IPS-NIHi7 (cell line): ENCODE results near the gene NKRF.

Experiments used
- DNase-seq: peaks from one replicate; pipeline ENCODE4 v3.0.0; 2012; ENCODE audit warnings: mixed read lengths; ENCODE audit errors: extremely low spot score

Gene NKRF

DNA sequence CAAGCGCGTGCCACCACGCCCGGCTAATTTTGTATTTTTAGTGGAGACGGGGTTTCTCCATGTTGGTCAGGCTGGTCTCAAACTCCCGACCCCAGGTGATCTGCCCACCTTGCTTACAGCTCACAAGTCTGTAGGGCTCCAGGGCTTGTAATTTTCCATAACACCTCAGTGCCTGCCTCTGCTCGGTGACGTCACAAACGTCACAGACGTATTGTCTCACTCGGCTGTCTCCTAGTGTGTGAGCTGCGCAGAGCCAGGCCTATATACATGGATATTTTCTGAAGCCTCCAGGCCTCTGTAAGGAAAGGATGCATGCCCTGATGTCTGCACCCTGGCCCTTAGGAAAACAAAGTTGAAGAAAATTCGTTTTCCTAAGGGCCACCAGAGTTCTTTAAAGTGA lies 8.6 kb upstream of the NKRF start:
- DNase-seq, result no peak

DNA sequence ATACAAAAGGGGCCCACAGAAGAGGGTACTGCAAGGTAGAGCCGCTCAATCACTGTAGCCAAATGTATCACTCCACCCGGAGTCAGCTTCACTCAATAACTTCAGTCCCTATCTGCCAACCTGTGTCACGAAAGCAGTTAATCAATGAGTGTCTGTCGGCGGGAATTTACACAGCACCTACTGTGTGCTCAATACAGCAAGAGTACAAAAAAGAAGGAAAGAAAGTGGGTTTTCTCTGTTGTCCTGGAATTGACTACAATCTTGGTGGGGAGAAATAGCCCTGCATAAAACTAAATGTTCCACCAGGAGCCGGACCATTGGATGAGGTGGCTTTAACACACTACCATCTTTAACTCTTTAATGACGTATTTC lies 780 bp upstream of the NKRF start:
- DNase-seq, result no peak

DNA sequence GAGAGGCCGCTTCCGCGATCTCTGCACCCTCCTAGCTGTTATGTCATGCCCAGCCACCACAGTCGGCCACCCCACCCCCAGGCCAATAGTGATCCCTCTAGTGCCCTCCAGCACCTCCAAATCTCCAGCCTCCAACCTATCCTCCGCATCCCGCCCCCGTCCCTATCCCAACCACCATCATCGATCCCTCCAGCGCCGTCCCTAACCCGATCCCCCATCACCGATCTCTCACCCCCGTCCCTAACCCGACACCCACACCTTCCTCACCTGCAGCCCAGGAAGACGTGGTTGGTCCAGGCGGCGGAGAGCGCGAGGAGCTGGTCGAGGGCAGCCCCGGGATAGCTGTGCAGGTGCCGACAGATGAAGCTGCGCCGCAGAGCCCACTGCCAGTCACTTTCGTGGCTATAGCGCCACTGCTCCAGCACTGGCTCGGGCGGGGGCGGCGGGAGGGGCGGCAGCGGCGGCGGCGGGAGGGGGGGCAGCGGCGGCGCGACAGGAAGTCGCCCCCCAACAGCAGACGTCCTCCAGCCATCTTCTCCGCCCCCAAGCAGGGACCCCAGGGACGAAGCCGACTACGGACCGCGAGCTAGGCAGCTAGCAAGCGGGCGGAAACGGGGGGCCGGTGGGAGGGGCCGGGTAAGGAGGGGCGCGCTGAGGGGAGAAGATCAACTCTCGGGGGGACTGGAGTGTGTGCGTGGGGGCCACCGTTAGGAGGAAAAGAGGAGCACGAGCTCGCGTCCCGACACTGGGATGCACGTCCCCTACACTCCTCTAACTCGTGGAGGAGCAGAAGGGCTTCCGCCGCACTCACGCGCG lies 552 bp downstream of the NKRF start:
- DNase-seq, result peak; percentile 32

DNA sequence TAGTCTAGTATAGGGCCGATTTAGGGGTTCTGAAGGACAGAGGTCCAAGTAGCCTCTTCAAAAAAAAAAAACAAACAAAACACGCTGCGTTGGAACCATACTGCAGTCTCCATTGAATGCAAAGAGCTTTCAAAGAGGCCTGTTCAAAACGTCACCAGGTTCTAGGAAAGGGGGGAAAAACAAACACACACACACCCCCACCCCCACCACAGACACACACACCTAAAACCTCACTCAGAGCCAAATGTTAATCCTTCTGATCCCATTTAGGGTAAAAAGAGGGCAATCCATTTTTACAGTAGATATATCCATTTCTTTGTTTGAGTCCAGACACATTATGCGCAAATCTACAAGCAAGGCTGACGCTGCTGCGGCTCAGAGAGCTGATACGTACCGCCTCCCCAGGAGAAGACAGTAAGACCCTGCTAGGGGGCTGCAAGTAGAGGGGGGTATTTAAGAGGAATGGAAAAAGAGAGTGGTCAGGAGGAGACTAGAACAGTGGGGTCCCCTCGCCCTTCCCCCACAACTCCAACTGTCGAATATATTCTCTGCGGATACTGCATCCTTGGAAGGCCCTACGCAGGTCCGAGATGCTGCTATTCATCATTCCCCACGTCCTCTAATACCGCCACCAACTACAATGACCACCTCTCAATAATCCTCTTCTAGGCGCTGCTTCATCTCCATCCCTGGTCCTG lies 1.3 kb downstream of the NKRF start:
- no peak for DNase-seq

DNA sequence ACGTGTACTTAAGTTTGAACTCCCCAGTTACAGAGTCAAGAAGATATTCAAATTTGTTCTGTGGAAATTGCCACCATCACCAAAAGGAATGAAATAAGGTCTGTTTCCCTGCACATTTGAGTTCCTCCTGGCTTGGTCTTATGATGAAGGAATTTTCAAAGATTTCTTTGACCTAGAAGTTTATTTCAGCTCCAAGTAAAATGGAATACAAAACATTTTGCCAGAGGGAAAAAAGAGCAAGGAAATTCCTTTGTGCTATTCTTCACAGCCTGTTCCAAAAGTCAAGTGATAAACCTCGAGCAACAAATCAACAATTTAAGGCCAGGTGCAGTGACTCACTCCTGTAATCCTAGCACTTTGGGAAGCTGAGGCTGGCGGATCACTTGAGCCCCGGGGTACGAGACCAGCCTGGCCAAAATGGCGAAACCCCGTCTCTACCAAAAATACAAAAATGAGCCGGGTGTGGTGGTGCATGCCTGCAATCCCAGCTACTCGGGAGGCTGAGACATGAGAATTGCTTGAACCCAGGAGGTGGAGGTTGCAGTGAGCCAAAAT lies 3.4 kb downstream of the NKRF start:
- no peak for DNase-seq

DNA sequence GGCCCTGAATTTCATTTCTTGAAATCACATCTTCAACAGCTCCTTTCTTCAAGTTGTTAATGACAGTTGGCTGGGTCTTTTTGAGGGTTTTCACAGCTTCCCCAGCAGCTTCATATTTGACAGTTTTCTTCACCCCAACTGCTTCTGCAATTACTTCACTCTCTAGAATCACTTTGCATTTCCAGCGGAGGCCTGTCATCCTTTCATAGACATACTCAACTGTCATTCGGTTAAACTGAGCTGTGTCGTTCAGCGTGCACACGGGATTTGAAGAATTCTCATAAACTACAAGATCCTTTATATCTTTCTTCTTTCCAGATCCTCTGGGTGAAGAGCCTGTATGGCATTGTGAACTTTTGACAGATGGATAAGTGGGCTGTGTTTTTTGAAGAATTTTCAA lies 16.4 kb downstream of the NKRF start:
- DNase-seq, result no peak

DNA sequence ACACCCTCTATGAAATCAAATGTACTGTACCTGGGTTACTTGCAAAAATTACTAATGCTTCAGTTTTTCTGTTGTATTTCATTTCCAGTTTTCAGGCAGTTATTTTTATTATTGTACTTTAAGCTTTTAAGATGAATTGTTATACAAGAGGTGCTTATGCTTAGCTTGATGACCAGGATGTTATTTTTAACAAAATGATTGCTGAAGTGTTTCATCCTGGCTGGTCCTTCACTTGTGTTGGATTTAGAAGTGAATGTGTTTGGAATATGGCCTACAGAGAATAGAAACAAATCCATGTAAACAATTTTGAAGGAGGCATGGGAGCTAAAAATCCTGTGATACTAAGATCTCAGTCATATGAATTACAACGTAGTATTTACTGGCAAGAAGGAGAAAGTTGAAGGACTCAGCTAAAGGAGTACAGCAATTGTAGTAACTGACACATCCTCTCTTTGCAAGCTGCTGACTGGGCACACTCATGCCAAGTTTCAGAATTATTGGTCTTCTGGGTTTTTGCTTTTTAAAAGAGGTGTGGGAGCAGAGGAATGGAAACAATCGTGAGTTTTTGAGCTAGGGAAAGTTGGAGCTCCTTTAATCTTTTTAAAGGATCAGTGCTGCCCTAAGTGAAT lies 22.7 kb downstream of the NKRF start:
- no peak for DNase-seq

DNA sequence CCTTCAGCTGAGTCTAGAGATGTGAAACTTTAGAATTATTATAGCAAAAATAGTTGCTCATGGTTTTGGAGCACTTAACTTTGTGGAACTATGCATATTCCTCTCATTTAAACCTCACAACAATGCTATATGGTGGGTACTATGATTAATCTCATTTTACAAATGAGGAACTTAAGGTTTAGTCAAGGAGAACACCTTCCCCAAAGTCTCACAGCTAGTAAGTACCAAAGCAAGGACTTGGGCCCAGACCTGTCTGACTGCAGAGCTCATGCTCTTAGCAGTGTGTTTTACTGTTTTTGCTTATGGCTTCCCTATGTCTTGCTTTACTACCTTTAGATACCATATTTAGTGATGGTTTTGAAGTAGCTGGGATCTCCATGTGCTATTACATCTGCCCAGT lies 26.8 kb downstream of the NKRF start:
- DNase-seq, result no peak

DNA sequence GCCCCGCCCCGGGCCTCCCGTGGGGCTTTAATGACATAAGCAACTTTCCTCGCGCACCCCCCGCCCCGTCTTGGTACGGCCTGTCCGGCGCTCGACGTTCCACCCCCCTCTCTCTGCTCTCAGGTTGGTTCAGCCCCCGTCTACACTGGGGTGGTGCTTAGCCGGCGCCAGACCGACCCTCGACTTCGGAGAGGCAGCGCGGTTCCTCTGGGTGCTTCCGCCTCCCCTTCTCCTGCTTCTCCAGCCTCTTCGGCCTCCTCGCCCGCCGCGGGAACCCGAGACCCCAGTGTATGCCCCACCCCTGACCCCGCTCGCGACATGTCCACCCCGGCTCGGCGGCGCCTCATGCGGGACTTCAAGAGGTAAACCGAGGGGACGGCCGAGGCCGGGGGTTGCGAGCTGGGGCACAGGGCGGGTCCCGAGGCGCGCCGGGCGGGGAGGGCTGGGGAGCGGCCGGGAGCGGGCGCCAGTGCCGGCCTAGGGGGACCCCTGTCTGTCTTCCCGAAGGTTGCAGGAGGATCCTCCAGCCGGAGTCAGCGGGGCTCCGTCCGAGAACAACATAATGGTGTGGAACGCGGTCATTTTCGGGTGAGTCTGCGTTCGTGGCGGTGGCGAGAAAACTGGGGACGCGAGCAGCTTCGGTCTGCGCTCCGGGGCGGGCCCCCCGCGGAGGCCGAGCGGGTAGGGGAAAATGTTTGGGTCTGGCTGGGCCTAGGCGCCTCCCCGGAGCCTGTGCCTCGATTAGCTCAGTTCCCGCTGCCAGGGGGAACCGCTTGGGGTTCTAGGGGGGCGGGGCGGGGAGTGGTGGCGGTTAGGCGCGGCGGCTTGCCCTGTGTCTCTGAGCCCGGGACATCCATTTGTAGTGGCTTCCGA lies 31.6 kb downstream of the NKRF start, which contains the start of gene UBE2A:
UBE2A (plus strand) TSS at position 170 of the 873 bp plus-strand sequence; CDS start at position 319, 149 bp downstream.
- DNase-seq, result peak; percentile 87

DNA sequence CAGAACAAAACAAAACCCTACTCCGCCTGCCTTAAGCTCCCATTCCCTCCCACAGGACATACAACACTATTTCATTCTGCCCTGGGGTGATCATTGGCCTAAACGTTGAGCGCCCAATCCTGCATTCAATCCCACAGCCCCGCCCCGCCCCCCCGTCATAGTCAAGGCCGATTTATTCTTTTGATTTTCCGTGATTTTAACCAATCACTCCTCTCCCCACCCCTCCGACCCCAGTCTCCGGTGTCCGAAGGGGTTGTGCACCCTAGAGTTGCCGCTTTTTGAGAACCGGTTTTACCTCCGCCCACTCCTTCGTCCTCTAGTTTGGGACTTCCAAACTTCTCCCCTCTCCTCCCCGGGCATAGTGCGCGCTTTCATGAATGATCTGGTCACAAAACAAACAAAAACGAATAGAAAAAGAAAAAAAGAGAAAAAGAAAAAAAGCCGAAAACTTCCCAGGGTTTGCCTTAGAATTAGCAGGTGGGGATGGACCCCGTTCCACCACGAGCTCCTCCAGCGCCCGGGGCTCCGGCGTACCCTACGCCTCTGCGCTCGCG lies 32.3 kb downstream of the NKRF start:
- peak; percentile 22 for DNase-seq

DNA sequence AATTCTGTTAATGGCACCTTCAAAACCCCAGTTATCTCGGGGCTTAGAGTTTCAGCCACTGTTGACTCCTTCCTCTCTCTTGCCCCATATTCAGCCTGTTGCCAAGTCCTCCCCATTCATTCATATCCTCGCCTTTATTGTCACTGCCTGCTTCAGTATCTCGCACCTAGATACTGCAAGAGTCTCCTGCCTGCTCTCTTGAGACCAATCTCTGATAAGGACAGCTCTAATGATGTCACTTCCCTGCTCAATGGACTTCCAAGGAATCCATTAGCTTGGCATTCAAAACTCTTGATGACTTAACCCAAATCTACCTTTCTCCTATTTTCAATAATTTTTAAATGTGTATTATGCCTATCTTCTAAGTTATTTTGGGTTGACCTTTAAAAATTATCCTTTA lies 33.0 kb downstream of the NKRF start:
- DNase-seq, result peak; percentile 9

DNA sequence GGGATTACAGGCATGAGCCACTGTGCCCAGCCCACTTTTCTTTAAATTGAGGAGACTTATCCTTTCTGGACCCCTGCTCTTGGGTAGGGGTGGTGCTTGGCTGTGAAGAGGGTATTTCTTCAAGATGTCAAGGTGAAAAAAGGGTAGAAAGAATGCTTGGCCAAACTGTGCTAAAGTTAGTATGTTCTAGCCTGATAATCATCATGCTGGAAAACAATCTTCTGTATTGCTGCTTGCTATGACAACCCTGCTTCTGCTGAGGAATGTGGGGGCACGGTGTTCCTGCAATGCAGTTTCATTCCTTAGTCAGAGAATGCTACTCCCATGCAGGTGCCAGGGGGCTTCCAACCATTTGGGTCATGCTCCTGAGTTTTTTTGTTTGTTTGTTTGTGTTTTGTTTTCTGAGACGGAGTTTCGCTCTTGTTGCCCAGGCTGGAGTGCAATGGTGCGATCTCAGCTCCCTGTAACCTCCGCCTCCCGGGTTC lies 35.8 kb downstream of the NKRF start:
- DNase-seq, result no peak

DNA sequence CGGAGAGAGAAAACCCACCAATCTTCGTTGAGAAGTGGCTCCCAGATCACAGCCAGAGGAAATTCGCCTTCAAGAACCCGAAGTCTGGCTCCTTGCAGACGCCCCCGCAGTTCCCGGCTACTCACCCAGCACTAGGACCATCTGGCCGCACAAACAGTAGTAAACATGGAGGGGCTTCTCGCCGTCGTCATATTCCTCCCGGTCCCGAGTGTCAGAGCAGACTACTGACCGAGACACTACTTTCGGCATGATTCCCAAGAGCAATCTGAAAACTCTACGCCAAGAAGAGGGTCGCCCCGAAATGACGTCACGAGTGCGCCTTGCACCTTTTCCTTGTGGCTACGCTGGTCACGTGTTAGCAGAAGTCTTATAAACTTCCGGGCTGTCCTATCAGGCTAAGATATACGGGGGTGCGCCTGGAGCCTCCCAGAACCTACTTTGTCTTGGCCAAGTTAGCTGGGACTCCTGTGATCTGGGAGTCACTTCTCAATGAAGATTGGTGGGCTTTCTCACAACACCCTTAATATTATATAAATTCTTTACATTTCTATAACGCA lies 41.0 kb downstream of the NKRF start, which contains the start of gene STEEP1:
STEEP1 (minus strand) TSS at position 303 of the 557 bp plus-strand sequence; CDS start at position 249, 54 bp downstream.
- peak; percentile 85 for DNase-seq

DNA sequence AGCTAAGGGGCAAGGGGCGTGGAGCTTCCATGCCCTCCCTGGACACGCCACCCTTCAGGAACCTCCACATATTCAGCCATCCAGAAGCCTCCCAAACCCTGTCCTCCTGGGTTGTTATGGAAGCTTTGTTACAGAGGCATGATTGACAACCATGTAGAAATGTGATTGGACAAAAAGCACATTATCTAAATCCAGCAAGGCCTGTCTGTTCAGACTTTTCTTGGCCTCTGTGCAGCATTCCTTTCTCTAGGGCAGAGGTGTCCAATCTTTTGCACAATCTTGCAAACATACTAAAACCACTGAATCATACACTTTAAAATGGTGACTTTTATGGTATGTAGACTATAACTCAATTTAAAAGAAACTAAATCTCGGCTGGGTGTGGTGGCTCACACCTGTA lies 53.7 kb downstream of the NKRF start:
- no peak for DNase-seq

DNA sequence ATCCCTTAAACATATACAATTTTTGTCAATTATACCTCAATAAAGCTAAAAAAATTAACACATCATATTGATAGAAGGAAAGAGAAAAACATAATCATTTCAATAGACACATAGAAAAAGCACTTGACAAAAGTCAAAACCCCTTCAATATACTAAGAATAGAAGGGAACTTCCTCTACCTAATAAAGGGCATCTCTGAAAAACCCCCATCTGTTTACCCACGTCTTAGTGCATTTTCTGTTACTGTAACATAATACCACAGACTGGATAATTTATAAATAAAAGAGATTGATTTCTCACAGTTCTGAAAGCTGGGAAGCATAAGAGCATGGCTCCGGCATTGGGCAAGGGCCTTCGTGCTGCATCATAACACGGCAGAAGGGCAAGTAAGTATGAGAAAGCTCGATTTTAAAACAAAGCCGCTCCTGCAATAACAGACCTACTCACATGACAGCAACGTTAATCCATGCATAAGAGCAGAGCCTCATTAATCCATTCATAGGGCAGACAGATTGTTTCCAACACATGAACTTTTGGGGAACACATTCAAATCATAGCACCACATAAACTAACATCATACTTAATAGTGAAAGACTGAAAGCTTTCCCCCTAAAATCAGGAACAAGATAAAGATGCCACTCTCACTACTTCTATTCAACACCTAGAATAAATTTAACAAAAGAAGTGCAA lies 56.8 kb downstream of the NKRF start:
- DNase-seq, result no peak

DNA sequence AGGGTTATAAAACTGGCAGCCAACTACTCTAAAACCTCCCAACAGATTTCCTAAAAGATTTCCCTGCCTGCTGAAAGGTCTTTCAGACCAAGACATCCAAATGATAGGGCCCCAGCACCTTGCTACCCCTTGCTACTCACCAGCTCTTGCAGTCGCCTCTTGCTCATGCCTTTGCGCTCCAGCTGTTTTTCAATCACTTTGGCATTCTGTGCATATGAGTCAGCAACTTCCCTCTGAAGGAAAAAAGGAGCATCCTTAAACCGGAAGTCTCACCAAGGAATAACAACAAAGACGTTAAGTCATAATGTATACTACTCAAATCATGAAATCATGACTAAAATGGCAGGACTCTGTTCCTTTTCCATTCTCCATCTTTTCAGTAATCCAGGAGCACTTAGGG lies 65.0 kb downstream of the NKRF start:
- peak; percentile 26 for DNase-seq

DNA sequence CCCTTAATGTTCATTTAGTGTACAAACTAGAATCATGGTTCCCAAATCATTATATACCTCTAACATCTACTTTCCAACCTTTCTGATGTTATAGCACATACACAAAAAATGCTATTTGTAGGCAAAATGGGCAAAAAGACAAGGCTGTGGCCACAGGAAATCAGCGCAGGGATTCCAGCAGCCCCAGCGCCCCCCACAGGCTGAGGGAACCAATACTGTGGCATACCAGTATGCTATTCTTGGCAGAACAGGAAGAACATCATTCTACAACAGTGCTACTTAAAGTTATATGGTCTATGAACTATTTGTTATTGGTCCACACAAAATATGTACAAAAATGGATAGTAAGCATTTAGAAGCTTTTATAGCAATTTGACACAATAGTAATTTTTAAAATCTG lies 66.4 kb downstream of the NKRF start:
- DNase-seq, result peak; percentile 39
